CD14-positive monocyte (primary cell): Measurements from ENCODE around the gene ATP4B. TPM values are rescaled to one million over a fixed set of nuclear protein-coding genes. Genes with fewer than 3 reads are reported as not detected.
A peak's percentile ranks its signal among the peaks of the same experiment; 100 is the strongest.

Experiments
- DNase-seq, 3 donors: peaks; one replicate each; pipeline ENCODE4 v3.0.0-alpha.2; 2011 to 2022
- H2AFZ ChIP-seq: 2 replicates; pipeline ENCODE4 v1.6.0; 2012; ENCODE audit warnings: mild to moderate bottlenecking, low read depth, low read length, inconsistent platforms; ENCODE audit not compliant: insufficient read depth, poor library complexity, severe bottlenecking
- H3K27ac ChIP-seq, 2 donors: 1 replicate in 1 of 2; 2 replicates in 1 of 2; pipeline ENCODE4 v1.5.1; 2012 to 2013; ENCODE audit warnings: low read length in 2 of 2, control low read depth in 1 of 2, inconsistent platforms in 1 of 2, low read depth in 1 of 2, mild to moderate bottlenecking in 1 of 2
- H3K27me3 ChIP-seq, 2 donors: one replicate each; pipeline versions ENCODE4 v1.6.0 to v1.6.1; 2011 to 2013; ENCODE audit warnings: low read length in 2 of 2; ENCODE audit not compliant: control insufficient read depth in 2 of 2, insufficient read depth in 2 of 2
- H3K36me3 ChIP-seq, 2 donors: replicated peaks in 1 of 2; 1 replicate in 1 of 2; 2 replicates in 1 of 2; pipeline versions ENCODE4 v1.5.1 to v1.6.1; 2012 to 2013; ENCODE audit warnings: low read length in 2 of 2, control low read depth in 1 of 2, inconsistent platforms in 1 of 2, mild to moderate bottlenecking in 1 of 2; ENCODE audit not compliant: insufficient read depth in 2 of 2, control insufficient read depth in 1 of 2
- H3K4me1 ChIP-seq, 2 donors: 1 replicate in 1 of 2; 2 replicates in 1 of 2; pipeline versions ENCODE4 v1.5.1 to v1.6.1; 2012 to 2013; ENCODE audit warnings: low read length in 2 of 2, control low read depth in 1 of 2, inconsistent platforms in 1 of 2, mild to moderate bottlenecking in 1 of 2, moderate library complexity in 1 of 2; ENCODE audit not compliant: insufficient read depth in 2 of 2, control insufficient read depth in 1 of 2
- H3K4me2 ChIP-seq: replicated peaks from 2 replicates; pipeline ENCODE3; 2012; ENCODE audit warnings: low read length, moderate library complexity, mild to moderate bottlenecking; ENCODE audit not compliant: poor library complexity, severe bottlenecking; ENCODE audit errors: extremely low read depth
- H3K4me3 ChIP-seq, 3 experiments: fragments of 200-600 bp in 1 of 3; sonication (generic) in 1 of 3; replicated peaks in 1 of 3; 1 replicate in 2 of 3; 2 replicates in 1 of 3; pipeline ENCODE4 v1.5.1; 2011 to 2013; ENCODE audit warnings: low read length in 3 of 3, mild to moderate bottlenecking in 3 of 3, control low read depth in 2 of 3, low read depth in 2 of 3, inconsistent platforms in 1 of 3, moderate library complexity in 1 of 3
- H3K79me2 ChIP-seq: 2 replicates; pipeline ENCODE4 v1.6.0; 2012; ENCODE audit warnings: mild to moderate bottlenecking, control low read depth, inconsistent platforms, low read length, moderate library complexity; ENCODE audit not compliant: insufficient read depth
- H3K9ac ChIP-seq: 2 replicates; pipeline ENCODE4 v1.6.0; 2017; ENCODE audit warnings: low read length, mild to moderate bottlenecking; ENCODE audit not compliant: insufficient read depth, poor library complexity, severe bottlenecking
- H3K9me3 ChIP-seq, 2 donors: replicated peaks in 1 of 2; 1 replicate in 1 of 2; 2 replicates in 1 of 2; pipeline versions ENCODE4 v1.5.1 to v1.6.1; 2012 to 2013; ENCODE audit warnings: low read length in 2 of 2, control low read depth in 1 of 2; ENCODE audit not compliant: control insufficient read depth in 1 of 2, insufficient read depth in 1 of 2
- H4K20me1 ChIP-seq: 2 replicates; pipeline ENCODE4 v1.6.0; 2012; ENCODE audit warnings: mild to moderate bottlenecking, low read length, control low read depth, moderate library complexity; ENCODE audit not compliant: insufficient read depth
- H3K27ac Mint-ChIP-seq, 7 donors: one replicate each; pipeline ENCODE4 v1.8.0; 2020; ENCODE audit warnings: mild to moderate bottlenecking in 7 of 7, mixed read lengths in 7 of 7, moderate library complexity in 6 of 7, inconsistent platforms in 2 of 7
- H3K27me3 Mint-ChIP-seq, 3 donors: one replicate each; pipeline ENCODE4 v1.8.0; 2021 to 2022; ENCODE audit warnings: low read depth in 3 of 3, mild to moderate bottlenecking in 3 of 3, mixed read lengths in 3 of 3, moderate library complexity in 3 of 3, inconsistent platforms in 1 of 3
- H3K36me3 Mint-ChIP-seq, 2 donors: one replicate each; pipeline ENCODE4 v1.8.0; 2020; ENCODE audit warnings: mixed read lengths in 2 of 2, inconsistent platforms in 1 of 2, mild to moderate bottlenecking in 1 of 2
- H3K4me1 Mint-ChIP-seq: one replicate; pipeline ENCODE4 v1.8.0; 2020; ENCODE audit warnings: mild to moderate bottlenecking, mixed read lengths
- H3K4me3 Mint-ChIP-seq, 2 donors: one replicate each; pipeline ENCODE4 v1.8.0; 2020; ENCODE audit warnings: mild to moderate bottlenecking in 2 of 2, mixed read lengths in 2 of 2, moderate library complexity in 1 of 2
- H3K9me3 Mint-ChIP-seq, 7 donors: one replicate each; pipeline ENCODE4 v1.8.0; 2020 to 2022; ENCODE audit warnings: mixed read lengths in 7 of 7, mild to moderate bottlenecking in 6 of 7, moderate library complexity in 6 of 7, inconsistent platforms in 2 of 7
- WGBS: methylation state at CpG from one replicate; pipeline ENCODE4 v1.1.5; 2013; ENCODE audit warnings: missing lambda C conversion rate; ENCODE audit not compliant: insufficient coverage; 5-methylcytosine and 5-hydroxymethylcytosine counted together
- intact Hi-C, 2 donors: fragments of 100-400 bp; cut with micrococcal nuclease; formaldehyde crosslinking; loops; one replicate each; pipeline versions ENCODE4 v1.15.0 to v1.15.1; 2023
- polyA plus RNA-seq, 3 donors: library from polyadenylated mRNA; depleted of rRNA in 1 of 3; unstranded in 2 of 3; stranded (reverse) in 1 of 3; fragments of 300-500 nt in 2 of 3; fragments of >200 nt in 1 of 3; fragmentation: Illumina TruSeq in 2 of 3; gene quantifications; 1 replicate in 2 of 3; 2 replicates in 1 of 3; pipeline ENCODE4 v1.2.3, GENCODE V29; 2012 to 2021
- TF ChIP-seq, protein P1 (sequence below): fragments of 200-600 bp; IDR thresholded peaks from one replicate; pipeline ENCODE4 v1.8.0; 2022; ENCODE audit warnings: antibody characterized with exemption, mild to moderate bottlenecking

The ATP4B gene
- polyA plus RNA-seq, 3 donors = not detected

DNA sequence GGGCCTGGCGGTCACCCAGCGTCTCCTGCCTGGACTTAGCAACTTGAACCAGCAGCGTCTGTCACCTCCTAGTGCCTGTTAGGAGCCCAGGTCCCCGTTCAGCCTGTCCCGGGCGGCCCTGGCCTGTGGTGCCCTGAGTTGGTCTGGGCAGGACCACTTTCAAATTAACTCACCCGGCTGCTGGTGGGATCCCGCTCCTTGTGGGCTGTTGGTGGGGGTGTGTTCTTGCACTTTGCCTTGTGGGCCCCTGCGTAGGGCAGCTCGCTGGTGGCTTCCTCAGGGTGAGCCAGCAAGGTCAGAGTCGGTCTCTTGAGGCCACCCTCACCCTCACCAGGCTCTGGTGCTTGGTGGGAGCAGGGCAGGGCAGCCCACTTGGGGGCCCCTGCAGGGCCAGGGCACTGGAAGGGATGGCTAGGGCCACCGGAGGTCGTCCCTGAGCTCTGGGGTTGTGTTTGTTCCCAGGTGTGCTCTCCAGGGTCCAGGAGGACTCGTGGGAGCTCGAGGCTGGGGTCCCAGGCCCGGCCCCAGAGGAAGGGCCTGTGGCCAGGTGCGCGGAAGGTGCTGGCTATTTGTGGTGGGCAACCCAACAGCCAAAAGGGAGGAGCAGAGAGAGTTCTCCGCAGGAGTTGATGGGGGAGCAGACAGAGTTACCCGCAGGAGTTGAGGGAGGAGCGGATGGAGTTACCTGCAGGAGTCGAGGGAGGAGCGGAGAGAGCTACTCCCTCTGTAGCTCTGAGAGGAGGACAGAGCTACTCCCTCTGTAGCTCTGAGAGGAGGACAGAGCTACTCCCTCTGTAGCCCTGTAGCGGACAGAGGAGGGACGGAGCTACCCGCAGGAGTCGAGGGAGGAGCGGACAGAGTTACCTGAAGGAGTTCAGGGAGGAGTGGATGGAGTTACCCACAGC lies 56.6 kb downstream of the ATP4B start:
- peaks cover 13 to 34% (median 19%) of the 10 kb centered on the region in 7 donors for H3K9me3 Mint-ChIP-seq
- Histone ChIP-seq H3K27me3 (no peaks in the 10 kb centered on the region), H3K9ac (no peak overlapping the region), H3K36me3 (peaks cover 32 to 60% of the 10 kb centered on the region in 2 donors), H3K4me2 (no peak overlapping the region), H3K4me3 (no peak overlapping the region), H3K4me1 (peaks cover 5 to 10% of the 10 kb centered on the region in 2 donors), H2AFZ (no peak overlapping the region), H3K9me3 (peaks cover 15 to 30% of the 10 kb centered on the region in 2 donors), H4K20me1 (no peaks in the 10 kb centered on the region), H3K79me2 (peaks cover 100% of the 10 kb centered on the region), H3K27ac (peak overlapping the region in 1 of 2 donors; percentile 41)
- intact Hi-C loops = no loop called here
- peak overlapping the region in 4 of 7 donors; percentile 40 to 73 (median 69) for H3K27ac Mint-ChIP-seq
- H3K4me1 Mint-ChIP-seq = peaks cover 18% of the 10 kb centered on the region
- no peak overlapping the region for H3K4me3 Mint-ChIP-seq
- no peak for DNase-seq
- over 99% methylated on average over 20 of the region's 28 CpGs for WGBS
- H3K27me3 Mint-ChIP-seq = peaks cover 0 to 2% (median 0%) of the 10 kb centered on the region in 3 donors
- H3K36me3 Mint-ChIP-seq = peaks cover 50 to 75% of the 10 kb centered on the region in 2 donors
- TF ChIP-seq, protein P1, sequence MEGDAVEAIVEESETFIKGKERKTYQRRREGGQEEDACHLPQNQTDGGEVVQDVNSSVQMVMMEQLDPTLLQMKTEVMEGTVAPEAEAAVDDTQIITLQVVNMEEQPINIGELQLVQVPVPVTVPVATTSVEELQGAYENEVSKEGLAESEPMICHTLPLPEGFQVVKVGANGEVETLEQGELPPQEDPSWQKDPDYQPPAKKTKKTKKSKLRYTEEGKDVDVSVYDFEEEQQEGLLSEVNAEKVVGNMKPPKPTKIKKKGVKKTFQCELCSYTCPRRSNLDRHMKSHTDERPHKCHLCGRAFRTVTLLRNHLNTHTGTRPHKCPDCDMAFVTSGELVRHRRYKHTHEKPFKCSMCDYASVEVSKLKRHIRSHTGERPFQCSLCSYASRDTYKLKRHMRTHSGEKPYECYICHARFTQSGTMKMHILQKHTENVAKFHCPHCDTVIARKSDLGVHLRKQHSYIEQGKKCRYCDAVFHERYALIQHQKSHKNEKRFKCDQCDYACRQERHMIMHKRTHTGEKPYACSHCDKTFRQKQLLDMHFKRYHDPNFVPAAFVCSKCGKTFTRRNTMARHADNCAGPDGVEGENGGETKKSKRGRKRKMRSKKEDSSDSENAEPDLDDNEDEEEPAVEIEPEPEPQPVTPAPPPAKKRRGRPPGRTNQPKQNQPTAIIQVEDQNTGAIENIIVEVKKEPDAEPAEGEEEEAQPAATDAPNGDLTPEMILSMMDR = no peak

DNA sequence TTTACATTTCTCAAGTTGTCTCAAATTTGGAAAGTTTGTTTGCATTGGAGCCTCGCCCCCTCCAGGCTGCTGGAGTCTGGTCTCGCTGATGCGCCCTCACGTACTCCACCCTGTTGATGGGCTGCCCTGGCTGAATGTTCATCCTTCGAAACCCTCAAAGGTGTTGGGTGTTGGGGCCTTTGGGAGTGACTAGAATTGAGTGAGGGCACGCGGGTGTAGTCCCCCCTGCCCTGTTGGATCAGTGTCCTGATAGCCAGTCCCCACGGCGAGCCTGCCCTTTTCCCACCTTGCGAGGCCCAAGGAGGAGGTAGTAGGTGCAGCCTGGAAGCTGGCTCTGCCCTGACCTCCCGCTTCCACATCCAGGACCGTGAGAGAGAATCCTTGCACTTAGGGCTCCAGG lies 58.6 kb downstream of the ATP4B start:
- H3K27me3 Mint-ChIP-seq = peaks cover 0 to 2% (median 1%) of the 10 kb centered on the region in 3 donors
- H3K36me3 ChIP-seq = peaks cover 38 to 71% of the 10 kb centered on the region in 2 donors
- peaks cover 99% of the 10 kb centered on the region for H3K79me2 ChIP-seq
- peaks cover 15 to 30% of the 10 kb centered on the region in 2 donors for H3K9me3 ChIP-seq
- H3K4me3 ChIP-seq = no peak overlapping the region
- 96% methylated on average over 11 of the region's 12 CpGs for WGBS
- H3K27ac Mint-ChIP-seq = peak overlapping the region in 2 of 7 donors; percentile 3 to 69
- no peaks in the 10 kb centered on the region for H3K4me1 Mint-ChIP-seq
- intact Hi-C loops = no loop called here
- H3K9ac ChIP-seq = no peak overlapping the region
- H3K4me2 ChIP-seq = no peak overlapping the region
- H3K27me3 ChIP-seq = no peaks in the 10 kb centered on the region
- H4K20me1 ChIP-seq = peaks cover 3% of the 10 kb centered on the region
- H3K4me3 Mint-ChIP-seq = no peak overlapping the region
- H3K36me3 Mint-ChIP-seq = peaks cover 48 to 78% of the 10 kb centered on the region in 2 donors
- no peaks in the 10 kb centered on the region for H3K4me1 ChIP-seq
- H2AFZ ChIP-seq = no peak overlapping the region
- TF ChIP-seq, protein P1 = no peak
- no peak for DNase-seq
- peaks cover 14 to 32% (median 21%) of the 10 kb centered on the region in 7 donors for H3K9me3 Mint-ChIP-seq
- peak overlapping the region in 1 of 2 donors; percentile 8 for H3K27ac ChIP-seq

Other genes with a start within 250 kb of the ATP4B start
- under 1 TPM; 0.15 to 0.52 (median 0.27) TPM for gene ADPRHL1, start 204.7 kb downstream of the ATP4B start, polyA plus RNA-seq
- gene DCUN1D2, start 167.5 kb downstream of the ATP4B start, polyA plus RNA-seq = 10 to 100 TPM in 1 of 3 donors, 1 to 10 TPM in 2; 3.1 to 16.7 (median 6.1) TPM
- gene TFDP1, start 73.4 kb downstream of the ATP4B start, polyA plus RNA-seq = 10 to 100 TPM; 30.3 to 54.0 (median 37.6) TPM
- not detected for gene GRK1, start 9.0 kb upstream of the ATP4B start, polyA plus RNA-seq
- 1 to 10 TPM; 5.1 to 7.5 (median 5.9) TPM for gene TMEM255B, start 101.0 kb upstream of the ATP4B start, polyA plus RNA-seq
- 1 to 10 TPM; 1.8 to 7.5 (median 1.9) TPM for gene GAS6, start 205.9 kb upstream of the ATP4B start, polyA plus RNA-seq